WTC11 (cell line): ENCODE measurements around the gene TMEM238.

ENCODE experiments used
- FOXP1 ChIP-seq: sonication (generic); formaldehyde crosslinking; IDR thresholded peaks from 2 replicates; pipeline ENCODE4 v1.8.0; 2022; ENCODE audit warnings: missing genetic modification reagents, mild to moderate bottlenecking, moderate library complexity, borderline replicate concordance
- TF ChIP-seq, protein P1 (sequence below): fragments of 200-600 bp; IDR thresholded peaks from 2 replicates; pipeline ENCODE4 v1.8.0; 2022; ENCODE audit warnings: antibody characterized with exemption
- TF ChIP-seq, protein P2 (sequence below): sonication (generic); formaldehyde crosslinking; IDR thresholded peaks from 2 replicates; pipeline ENCODE4 v1.8.0; 2022; ENCODE audit warnings: mild to moderate bottlenecking, missing genetic modification reagents

DNA sequence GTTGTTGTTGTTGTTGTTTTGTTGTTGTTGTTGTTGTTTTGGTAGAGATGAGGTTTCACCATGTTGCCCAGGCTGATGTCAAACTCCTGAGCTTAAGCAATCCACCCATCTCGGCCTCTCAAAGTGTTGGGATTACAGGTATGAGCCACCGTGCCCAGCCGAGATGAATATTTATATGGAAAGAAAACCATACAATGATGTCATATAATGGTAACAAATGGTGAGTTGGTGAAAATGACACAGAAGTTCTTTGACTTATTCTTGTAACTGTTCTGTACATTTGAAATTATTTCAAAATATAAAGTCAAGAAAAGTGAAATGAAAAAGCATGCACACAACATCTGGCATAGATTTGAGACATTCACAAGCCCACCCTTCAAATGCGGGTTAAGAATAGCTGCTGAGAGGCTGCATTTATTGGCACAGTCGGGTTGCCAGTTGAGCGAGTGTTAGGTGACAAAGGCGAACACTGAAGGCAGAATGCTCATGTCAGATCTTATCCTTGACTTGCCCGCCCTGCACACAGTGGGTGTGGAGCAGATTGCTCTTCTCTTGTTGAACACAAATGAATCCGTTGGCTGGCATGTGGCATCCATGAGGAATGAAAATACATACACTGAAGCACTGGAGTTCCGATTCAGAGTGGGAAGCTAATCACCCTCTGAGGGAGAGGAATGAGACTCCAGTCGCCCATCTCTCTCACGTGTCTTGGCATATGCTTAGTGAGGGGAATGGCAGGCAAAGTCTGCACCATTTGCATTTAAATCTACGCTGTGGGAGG, 39.3 kb upstream of the TMEM238 start:
- TF ChIP-seq FOXP1 (CRISPR knock-in tag), result no peak
- TF ChIP-seq, protein P1, sequence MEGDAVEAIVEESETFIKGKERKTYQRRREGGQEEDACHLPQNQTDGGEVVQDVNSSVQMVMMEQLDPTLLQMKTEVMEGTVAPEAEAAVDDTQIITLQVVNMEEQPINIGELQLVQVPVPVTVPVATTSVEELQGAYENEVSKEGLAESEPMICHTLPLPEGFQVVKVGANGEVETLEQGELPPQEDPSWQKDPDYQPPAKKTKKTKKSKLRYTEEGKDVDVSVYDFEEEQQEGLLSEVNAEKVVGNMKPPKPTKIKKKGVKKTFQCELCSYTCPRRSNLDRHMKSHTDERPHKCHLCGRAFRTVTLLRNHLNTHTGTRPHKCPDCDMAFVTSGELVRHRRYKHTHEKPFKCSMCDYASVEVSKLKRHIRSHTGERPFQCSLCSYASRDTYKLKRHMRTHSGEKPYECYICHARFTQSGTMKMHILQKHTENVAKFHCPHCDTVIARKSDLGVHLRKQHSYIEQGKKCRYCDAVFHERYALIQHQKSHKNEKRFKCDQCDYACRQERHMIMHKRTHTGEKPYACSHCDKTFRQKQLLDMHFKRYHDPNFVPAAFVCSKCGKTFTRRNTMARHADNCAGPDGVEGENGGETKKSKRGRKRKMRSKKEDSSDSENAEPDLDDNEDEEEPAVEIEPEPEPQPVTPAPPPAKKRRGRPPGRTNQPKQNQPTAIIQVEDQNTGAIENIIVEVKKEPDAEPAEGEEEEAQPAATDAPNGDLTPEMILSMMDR, result no peak
- TF ChIP-seq, protein P2, sequence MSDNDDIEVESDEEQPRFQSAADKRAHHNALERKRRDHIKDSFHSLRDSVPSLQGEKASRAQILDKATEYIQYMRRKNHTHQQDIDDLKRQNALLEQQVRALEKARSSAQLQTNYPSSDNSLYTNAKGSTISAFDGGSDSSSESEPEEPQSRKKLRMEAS (CRISPR knock-in tag), result no peak
